ENCODE data around the gene USP33. TPM values are rescaled to one million over a fixed set of nuclear protein-coding genes. Genes with fewer than 3 reads are reported as not detected.

USP33 gene
- total and polyA plus RNA-seq, 2 of the 13 experiments (the other 11 are each of a cell fraction or from before 2014, with no cell fraction given) = 32.0 to 49.1 TPM

DNA sequence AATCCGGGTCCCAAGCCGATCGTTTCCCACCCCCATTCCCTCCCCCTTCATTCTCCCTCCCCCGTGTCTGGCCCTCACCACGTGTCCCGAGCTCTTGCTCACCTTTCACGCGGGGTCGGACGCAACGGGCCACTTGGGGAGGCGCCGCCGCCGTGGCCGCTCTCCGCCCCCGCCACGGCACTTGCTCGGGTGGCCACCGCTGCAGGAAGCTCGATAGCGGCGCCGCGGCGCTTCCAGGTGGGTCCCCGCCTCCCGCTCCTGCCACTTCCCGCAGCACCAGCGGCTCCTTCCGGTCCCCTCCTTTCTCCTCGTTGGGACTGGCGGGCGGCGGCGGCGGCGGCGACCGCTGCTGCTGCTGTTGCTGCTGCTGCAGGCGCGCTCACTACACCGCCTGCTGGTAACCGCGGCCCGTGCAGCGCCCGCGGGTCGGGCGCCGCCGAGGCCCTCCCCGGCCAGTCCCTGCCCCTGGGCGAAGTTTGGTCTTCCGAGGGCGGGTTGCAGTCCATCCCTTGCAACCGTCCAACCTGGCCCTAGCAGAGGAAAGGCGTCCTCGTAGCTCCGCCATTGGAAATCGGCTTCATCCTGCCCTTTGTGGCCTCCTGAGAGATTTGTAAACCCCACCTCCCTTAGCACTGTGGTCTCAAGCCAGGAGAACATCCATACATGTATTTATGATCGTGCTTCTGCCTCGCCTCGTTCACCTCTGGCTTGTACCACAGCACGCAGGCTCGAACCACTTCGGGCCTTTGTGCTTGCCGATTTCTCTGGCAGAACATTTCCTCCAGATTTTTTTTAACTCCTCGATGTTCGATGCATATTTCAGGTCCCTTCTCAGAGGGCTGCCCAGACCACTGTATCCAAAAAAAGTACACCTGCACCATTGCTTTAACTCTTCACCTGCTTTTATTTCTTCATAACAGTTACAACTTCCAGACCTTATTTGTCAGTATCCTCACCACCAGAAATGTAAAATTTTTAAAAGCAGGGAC lies 76.2 kb downstream of the USP33 start:
- Histone ChIP-seq H3K27ac (ENCODE audit: extremely low read length, insufficient read depth, low read length) (peak overlapping the region; percentile 100), H3K27me3 (ENCODE audit: control insufficient read depth in 1 of 2, insufficient read depth in 2 of 2, low read length in 2 of 2) (no peaks in the 10 kb centered on the region; a peak in 1 of 5 replicates), H3K4me3 (replicated peaks in 1 of 3; ENCODE audit: insufficient read depth in 1 of 3, low read depth in 2 of 3, low read length in 3 of 3) (peak overlapping the region; percentile 86 to 98 (median 90)), H3K36me3 (replicated peaks in 1 of 2; ENCODE audit: control insufficient read depth in 1 of 2, insufficient read depth in 2 of 2, low read length in 2 of 2) (no peaks in the 10 kb centered on the region), H3K9me3 (ENCODE audit: low read length) (no peaks in the 10 kb centered on the region), H3K4me1 (ENCODE audit: insufficient read depth, low read length) (peaks cover 38% of the 10 kb centered on the region), H3K79me2 (ENCODE audit: insufficient read depth, low read length) (peaks cover 40% of the 10 kb centered on the region), H4K20me1 (ENCODE audit: insufficient read depth, low read length) (peaks cover 28% of the 10 kb centered on the region), H3K9ac (ENCODE audit: insufficient read depth, low read depth, low read length) (peak overlapping the region; percentile 99), H3K4me2 (ENCODE audit: low read depth, low read length) (peak overlapping the region; percentile 85), H2AFZ (ENCODE audit: low read length) (peak overlapping the region; percentile 85)
- CTCF ChIA-PET (ENCODE audit: low intra/inter-chr PET ratio, low total read pairs) = no interaction called here
- in situ Hi-C loops (cut with HindIII; ENCODE audit: extremely low pct_ligation_motif_present, low pct_unique_long_range_greater_than_20kb) (no loop called here), intact Hi-C loops (cut with micrococcal nuclease; ENCODE audit: unreplicated experiment) (loop anchor here (5.0 kb wide), 3 partner anchors 41 to 96 kb away; partner anchors contain the start of gene USP33)
- POLR2A ChIA-PET = interaction anchor here (0.5 to 2.4 kb wide), 12 partner anchors 9 to 597 kb away, joined by 3 to 10 read pairs (median 4); partner anchors contain the start of genes DNAJB4, FUBP1, MIGA1 and PIGK
- FAIRE-seq (no peak), DNase-seq (ENCODE audit: low spot score) (peak; percentile 85), ATAC-seq (peak; percentile 89)
- 2% methylated on average over 24 of the region's 72 CpGs for WGBS (ENCODE audit: low lambda C conversion rate)
- BruUV-seq (replicated peaks) = TSS peak; percentile 95
- TF ChIP-seq ISL2 (CRISPR knock-in tag; IDR thresholded peaks at IDR 0.05) = peak; percentile 56
- TF ChIP-seq MED8 (CRISPR knock-in tag; IDR thresholded peaks at IDR 0.05; ENCODE audit: insufficient replicate concordance) = no peak
- peak; percentile 56 for TF ChIP-seq KDM5B (CRISPR knock-in tag; IDR thresholded peaks at IDR 0.05; ENCODE audit: borderline replicate concordance)
- TF ChIP-seq SP140L (CRISPR knock-in tag; IDR thresholded peaks at IDR 0.05; ENCODE audit: borderline replicate concordance) = no peak
- TF ChIP-seq KAT2B (IDR thresholded peaks at IDR 0.05; ENCODE audit: borderline replicate concordance, low read depth, low read length) = no peak
- TF ChIP-seq HNRNPL (IDR thresholded peaks at IDR 0.05; ENCODE audit: low read depth, low read length) = no peak
- TF ChIP-seq ZSCAN31 (CRISPR knock-in tag; IDR thresholded peaks at IDR 0.05; ENCODE audit: low read depth) = peak; percentile 36; the same call in 1 of the 2 replicates
- TF ChIP-seq, protein P1, sequence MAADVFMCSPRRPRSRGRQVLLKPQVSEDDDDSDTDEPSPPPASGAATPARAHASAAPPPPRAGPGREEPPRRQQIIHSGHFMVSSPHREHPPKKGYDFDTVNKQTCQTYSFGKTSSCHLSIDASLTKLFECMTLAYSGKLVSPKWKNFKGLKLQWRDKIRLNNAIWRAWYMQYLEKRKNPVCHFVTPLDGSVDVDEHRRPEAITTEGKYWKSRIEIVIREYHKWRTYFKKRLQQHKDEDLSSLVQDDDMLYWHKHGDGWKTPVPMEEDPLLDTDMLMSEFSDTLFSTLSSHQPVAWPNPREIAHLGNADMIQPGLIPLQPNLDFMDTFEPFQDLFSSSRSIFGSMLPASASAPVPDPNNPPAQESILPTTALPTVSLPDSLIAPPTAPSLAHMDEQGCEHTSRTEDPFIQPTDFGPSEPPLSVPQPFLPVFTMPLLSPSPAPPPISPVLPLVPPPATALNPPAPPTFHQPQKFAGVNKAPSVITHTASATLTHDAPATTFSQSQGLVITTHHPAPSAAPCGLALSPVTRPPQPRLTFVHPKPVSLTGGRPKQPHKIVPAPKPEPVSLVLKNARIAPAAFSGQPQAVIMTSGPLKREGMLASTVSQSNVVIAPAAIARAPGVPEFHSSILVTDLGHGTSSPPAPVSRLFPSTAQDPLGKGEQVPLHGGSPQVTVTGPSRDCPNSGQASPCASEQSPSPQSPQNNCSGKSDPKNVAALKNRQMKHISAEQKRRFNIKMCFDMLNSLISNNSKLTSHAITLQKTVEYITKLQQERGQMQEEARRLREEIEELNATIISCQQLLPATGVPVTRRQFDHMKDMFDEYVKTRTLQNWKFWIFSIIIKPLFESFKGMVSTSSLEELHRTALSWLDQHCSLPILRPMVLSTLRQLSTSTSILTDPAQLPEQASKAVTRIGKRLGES (CRISPR knock-in tag; IDR thresholded peaks at IDR 0.05; ENCODE audit: borderline replicate concordance) = no peak
- TF ChIP-seq ZNF546 (CRISPR knock-in tag; conservative IDR thresholded peaks at IDR 0.05) = no peak
- TF ChIP-seq, protein P2, sequence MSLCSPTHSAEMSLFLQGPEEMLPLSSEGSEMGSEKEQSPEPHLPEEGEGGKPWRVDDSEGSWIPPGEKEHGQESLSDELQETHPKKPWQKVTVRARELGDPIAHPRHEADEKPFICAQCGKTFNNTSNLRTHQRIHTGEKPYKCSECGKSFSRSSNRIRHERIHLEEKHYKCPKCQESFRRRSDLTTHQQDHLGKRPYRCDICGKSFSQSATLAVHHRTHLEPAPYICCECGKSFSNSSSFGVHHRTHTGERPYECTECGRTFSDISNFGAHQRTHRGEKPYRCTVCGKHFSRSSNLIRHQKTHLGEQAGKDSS (CRISPR knock-in tag; IDR thresholded peaks at IDR 0.05; ENCODE audit: borderline replicate concordance, low read depth) = peak; percentile 27; the same call in 1 of the 2 replicates
- TF ChIP-seq, protein P3, sequence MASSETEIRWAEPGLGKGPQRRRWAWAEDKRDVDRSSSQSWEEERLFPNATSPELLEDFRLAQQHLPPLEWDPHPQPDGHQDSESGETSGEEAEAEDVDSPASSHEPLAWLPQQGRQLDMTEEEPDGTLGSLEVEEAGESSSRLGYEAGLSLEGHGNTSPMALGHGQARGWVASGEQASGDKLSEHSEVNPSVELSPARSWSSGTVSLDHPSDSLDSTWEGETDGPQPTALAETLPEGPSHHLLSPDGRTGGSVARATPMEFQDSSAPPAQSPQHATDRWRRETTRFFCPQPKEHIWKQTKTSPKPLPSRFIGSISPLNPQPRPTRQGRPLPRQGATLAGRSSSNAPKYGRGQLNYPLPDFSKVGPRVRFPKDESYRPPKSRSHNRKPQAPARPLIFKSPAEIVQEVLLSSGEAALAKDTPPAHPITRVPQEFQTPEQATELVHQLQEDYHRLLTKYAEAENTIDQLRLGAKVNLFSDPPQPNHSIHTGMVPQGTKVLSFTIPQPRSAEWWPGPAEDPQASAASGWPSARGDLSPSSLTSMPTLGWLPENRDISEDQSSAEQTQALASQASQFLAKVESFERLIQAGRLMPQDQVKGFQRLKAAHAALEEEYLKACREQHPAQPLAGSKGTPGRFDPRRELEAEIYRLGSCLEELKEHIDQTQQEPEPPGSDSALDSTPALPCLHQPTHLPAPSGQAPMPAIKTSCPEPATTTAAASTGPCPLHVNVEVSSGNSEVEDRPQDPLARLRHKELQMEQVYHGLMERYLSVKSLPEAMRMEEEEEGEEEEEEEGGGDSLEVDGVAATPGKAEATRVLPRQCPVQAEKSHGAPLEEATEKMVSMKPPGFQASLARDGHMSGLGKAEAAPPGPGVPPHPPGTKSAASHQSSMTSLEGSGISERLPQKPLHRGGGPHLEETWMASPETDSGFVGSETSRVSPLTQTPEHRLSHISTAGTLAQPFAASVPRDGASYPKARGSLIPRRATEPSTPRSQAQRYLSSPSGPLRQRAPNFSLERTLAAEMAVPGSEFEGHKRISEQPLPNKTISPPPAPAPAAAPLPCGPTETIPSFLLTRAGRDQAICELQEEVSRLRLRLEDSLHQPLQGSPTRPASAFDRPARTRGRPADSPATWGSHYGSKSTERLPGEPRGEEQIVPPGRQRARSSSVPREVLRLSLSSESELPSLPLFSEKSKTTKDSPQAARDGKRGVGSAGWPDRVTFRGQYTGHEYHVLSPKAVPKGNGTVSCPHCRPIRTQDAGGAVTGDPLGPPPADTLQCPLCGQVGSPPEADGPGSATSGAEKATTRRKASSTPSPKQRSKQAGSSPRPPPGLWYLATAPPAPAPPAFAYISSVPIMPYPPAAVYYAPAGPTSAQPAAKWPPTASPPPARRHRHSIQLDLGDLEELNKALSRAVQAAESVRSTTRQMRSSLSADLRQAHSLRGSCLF (CRISPR knock-in tag; IDR thresholded peaks at IDR 0.05; ENCODE audit: borderline replicate concordance) = no peak
